Ishikawa (cell line): Measurements from ENCODE around the gene PRPF31.
A peak's percentile ranks its signal among the peaks of the same experiment; 100 is the strongest.

Experiments used
- CEBPB ChIP-seq: IDR thresholded peaks from 2 replicates; pipeline ENCODE4 v1.6.1; 2012
- CREB1 ChIP-seq: IDR thresholded peaks from 2 replicates; pipeline ENCODE4 v1.6.1; 2012; ENCODE audit warnings: low read depth
- EGR1 ChIP-seq: IDR thresholded peaks from 2 replicates; pipeline ENCODE4 v1.6.1; 2012
- EP300 ChIP-seq: IDR thresholded peaks from 2 replicates; pipeline ENCODE4 v1.6.1; 2012; ENCODE audit warnings: borderline replicate concordance
- FOXM1 ChIP-seq: IDR thresholded peaks from 2 replicates; pipeline ENCODE4 v1.6.1; 2012; ENCODE audit warnings: low read depth, borderline replicate concordance
- NFIC ChIP-seq: IDR thresholded peaks from 2 replicates; pipeline ENCODE4 v1.6.1; 2012
- RAD21 ChIP-seq: IDR thresholded peaks from 2 replicates; pipeline ENCODE4 v1.6.1; 2012; ENCODE audit warnings: low read depth
- TAF1 ChIP-seq: IDR thresholded peaks from 2 replicates; pipeline ENCODE4 v1.6.1; 2012; ENCODE audit warnings: low read depth, mild to moderate bottlenecking
- TCF12 ChIP-seq: IDR thresholded peaks from 2 replicates; pipeline ENCODE4 v1.6.1; 2012; ENCODE audit warnings: low read depth
- TEAD4 ChIP-seq: IDR thresholded peaks from 2 replicates; pipeline ENCODE4 v1.6.1; 2012
- YY1 ChIP-seq: IDR thresholded peaks from 2 replicates; pipeline ENCODE4 v1.6.1; 2012; ENCODE audit warnings: low read depth
- ZBTB7A ChIP-seq: IDR thresholded peaks from 2 replicates; pipeline ENCODE4 v1.6.1; 2012; ENCODE audit warnings: low read depth
- TF ChIP-seq, protein P1 (sequence below): IDR thresholded peaks from 2 replicates; pipeline ENCODE4 v1.6.1; 2012
- TF ChIP-seq, protein P2 (sequence below): IDR thresholded peaks from 2 replicates; pipeline ENCODE4 v1.6.1; 2012
- TF ChIP-seq, protein P3 (sequence below): IDR thresholded peaks from 2 replicates; pipeline ENCODE4 v1.6.1; 2012; ENCODE audit warnings: low read depth, mild to moderate bottlenecking

PRPF31 gene, protein sequence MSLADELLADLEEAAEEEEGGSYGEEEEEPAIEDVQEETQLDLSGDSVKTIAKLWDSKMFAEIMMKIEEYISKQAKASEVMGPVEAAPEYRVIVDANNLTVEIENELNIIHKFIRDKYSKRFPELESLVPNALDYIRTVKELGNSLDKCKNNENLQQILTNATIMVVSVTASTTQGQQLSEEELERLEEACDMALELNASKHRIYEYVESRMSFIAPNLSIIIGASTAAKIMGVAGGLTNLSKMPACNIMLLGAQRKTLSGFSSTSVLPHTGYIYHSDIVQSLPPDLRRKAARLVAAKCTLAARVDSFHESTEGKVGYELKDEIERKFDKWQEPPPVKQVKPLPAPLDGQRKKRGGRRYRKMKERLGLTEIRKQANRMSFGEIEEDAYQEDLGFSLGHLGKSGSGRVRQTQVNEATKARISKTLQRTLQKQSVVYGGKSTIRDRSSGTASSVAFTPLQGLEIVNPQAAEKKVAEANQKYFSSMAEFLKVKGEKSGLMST

DNA sequence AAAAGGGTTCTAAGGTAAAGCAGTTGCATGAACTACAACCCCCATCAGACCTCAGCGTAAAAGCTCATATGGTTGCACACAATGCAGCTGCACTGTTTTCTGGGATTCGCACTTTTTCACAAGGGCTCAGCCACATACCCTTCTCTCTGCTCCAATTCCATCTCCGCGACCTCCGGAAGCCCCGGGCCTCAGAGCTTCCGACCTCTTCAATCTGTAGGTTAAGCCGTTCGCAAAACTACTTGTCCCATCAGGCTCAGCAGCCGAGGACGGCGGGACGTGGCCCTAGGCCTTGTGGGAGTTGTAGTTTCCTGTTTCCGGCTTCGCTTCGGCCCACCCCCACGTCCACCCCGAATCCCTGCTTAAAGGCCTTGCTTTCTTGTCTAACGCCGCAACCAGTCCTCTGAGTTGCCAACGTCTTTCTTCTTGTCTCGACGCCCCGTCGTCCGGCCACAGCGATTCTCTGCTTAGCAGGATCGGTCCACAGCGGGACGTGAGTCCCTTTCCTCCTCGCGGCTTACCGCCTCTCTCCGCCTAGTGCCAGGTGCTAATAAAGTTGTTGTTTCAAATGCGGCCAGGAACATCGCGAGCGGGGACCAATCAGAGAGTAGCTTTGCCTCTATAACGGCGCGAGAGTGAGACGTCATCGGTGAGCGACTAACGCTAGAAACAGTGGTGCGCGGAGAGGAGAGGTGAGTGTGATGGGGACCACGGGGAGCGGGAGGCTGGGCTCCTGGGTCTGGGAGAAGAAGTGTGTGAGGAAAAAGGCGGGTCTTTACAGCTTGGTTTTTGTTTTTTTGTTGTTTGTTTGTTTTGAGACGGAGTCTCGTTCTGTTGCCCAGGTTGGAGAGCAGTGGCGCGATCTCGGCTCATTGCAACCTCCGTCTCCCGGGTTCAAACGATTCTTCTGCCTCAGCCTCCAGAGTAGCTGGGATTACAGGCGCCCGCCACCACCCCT lies at the start of gene PRPF31, which contains the start of gene TFPT:
Gene PRPF31 (plus strand): TSS at position 646 of the 955 bp plus-strand sequence. CDS start 2,525 bp downstream, outside the sequence.
Gene TFPT (minus strand): TSS at position 549 of the 955 bp plus-strand sequence. CDS start 388 bp downstream, at position 161.
- TF ChIP-seq EGR1 (no peak), NFIC (peak; percentile 30), CREB1 (peak; percentile 97), YY1 (peak; percentile 71), TCF12 (peak; percentile 82), TAF1 (peak; percentile 68), FOXM1 (no peak; the same call in 1 of the 2 replicates), TEAD4 (peak; percentile 57; the same call in 1 of the 2 replicates), EP300 (peak; percentile 21; the same call in 1 of the 2 replicates), ZBTB7A (no peak), CEBPB (no peak; the same call in 1 of the 2 replicates)
- TF ChIP-seq, protein P1, sequence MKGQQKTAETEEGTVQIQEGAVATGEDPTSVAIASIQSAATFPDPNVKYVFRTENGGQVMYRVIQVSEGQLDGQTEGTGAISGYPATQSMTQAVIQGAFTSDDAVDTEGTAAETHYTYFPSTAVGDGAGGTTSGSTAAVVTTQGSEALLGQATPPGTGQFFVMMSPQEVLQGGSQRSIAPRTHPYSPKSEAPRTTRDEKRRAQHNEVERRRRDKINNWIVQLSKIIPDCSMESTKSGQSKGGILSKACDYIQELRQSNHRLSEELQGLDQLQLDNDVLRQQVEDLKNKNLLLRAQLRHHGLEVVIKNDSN = peak; percentile 44
- TF ChIP-seq, protein P2, sequence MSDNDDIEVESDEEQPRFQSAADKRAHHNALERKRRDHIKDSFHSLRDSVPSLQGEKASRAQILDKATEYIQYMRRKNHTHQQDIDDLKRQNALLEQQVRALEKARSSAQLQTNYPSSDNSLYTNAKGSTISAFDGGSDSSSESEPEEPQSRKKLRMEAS = peak; percentile 76
- TF ChIP-seq, protein P3, sequence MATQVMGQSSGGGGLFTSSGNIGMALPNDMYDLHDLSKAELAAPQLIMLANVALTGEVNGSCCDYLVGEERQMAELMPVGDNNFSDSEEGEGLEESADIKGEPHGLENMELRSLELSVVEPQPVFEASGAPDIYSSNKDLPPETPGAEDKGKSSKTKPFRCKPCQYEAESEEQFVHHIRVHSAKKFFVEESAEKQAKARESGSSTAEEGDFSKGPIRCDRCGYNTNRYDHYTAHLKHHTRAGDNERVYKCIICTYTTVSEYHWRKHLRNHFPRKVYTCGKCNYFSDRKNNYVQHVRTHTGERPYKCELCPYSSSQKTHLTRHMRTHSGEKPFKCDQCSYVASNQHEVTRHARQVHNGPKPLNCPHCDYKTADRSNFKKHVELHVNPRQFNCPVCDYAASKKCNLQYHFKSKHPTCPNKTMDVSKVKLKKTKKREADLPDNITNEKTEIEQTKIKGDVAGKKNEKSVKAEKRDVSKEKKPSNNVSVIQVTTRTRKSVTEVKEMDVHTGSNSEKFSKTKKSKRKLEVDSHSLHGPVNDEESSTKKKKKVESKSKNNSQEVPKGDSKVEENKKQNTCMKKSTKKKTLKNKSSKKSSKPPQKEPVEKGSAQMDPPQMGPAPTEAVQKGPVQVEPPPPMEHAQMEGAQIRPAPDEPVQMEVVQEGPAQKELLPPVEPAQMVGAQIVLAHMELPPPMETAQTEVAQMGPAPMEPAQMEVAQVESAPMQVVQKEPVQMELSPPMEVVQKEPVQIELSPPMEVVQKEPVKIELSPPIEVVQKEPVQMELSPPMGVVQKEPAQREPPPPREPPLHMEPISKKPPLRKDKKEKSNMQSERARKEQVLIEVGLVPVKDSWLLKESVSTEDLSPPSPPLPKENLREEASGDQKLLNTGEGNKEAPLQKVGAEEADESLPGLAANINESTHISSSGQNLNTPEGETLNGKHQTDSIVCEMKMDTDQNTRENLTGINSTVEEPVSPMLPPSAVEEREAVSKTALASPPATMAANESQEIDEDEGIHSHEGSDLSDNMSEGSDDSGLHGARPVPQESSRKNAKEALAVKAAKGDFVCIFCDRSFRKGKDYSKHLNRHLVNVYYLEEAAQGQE = no peak

DNA sequence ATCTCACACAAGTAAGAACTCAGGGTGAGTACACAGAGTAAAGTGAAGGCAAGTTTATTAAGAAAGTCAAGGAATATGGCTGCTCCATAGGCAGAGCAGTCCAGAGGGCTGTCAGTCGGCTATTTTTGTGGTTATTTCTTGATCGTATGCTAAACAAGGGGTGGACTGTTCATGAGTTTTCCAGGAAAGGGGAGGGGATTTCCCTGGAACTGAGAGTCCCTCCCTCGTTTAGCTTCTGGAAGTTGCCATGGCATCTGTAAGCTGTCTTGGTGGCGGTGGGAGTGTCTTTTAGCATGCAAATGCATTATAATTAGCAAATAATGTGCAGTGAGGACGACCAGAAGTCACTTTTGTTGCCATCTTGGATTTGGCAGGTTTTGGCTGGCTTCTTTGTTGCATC lies 46.1 kb upstream of the PRPF31 start:
- TF ChIP-seq, protein P2 = no peak
- TF ChIP-seq, protein P1 = no peak
- TF ChIP-seq CEBPB (no peak), TAF1 (no peak), EP300 (no peak), ZBTB7A (no peak)

DNA sequence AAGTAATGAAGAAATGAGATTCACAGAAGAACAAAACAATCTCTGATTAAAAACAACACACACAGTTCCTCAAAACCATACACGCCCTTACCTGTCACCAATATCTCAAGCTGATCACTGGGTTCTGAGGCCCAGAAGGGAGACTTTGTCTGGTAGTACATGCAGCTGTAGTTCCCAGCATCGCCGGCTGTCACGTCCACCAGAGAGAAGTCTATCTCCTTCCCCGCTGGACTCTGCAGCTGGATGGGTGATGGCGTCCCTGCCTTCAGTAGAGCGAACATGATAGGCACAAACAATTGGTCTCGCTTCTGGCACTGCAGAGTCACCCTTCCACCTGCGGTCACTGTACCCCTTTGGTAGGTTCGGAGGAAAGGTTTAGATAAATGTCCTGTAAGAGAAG lies 41.7 kb upstream of the PRPF31 start:
- TF ChIP-seq, protein P2 = no peak
- no peak for TF ChIP-seq EGR1
- TF ChIP-seq YY1 = no peak
- TF ChIP-seq TEAD4 = no peak
- no peak for TF ChIP-seq FOXM1
- TF ChIP-seq RAD21 = no peak
- TF ChIP-seq, protein P1 = no peak
- TF ChIP-seq NFIC = no peak
- TF ChIP-seq CEBPB = no peak
- no peak for TF ChIP-seq EP300
- TF ChIP-seq CREB1 = no peak
- no peak for TF ChIP-seq ZBTB7A
- TF ChIP-seq, protein P3 = no peak
- no peak for TF ChIP-seq TCF12
- no peak for TF ChIP-seq TAF1

DNA sequence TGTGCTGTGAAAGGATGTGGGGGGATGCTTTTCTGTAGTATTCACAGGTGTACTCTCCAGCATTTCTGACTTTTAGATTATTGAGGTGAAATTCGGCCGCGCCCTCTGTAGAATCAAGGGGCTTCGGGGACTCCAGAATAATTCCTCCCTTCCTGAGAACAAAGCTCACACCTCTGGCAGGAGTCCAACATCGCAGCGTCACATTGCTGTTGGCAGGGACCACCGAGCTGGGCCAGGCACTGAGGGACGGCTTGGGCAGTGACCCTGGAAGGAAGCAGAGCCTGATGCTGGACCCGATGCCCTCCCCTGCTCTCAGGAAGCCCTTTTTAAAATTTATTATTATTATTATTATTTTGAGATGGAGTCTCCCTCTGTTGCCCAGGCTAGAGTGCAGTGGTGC lies 40.7 kb upstream of the PRPF31 start:
- TF ChIP-seq CEBPB (no peak), EGR1 (no peak), TCF12 (no peak), FOXM1 (no peak), YY1 (no peak), ZBTB7A (no peak), TEAD4 (no peak)
